Measurements from ENCODE around the gene MIA.
A peak's percentile ranks its signal among the peaks of the same experiment; 100 is the strongest.
"Not testable (repeated sequence)": the region's sequence is repeated elsewhere in the genome, so short reads cannot be mapped to it uniquely, and the experiment has no call there.

The MIA gene

GRCh38 chr19:40803857-40804782 lies 28.8 kb downstream of the MIA start:
- peak; percentile 71 for DNase-seq (ENCODE audit: low spot score)

DNA sequence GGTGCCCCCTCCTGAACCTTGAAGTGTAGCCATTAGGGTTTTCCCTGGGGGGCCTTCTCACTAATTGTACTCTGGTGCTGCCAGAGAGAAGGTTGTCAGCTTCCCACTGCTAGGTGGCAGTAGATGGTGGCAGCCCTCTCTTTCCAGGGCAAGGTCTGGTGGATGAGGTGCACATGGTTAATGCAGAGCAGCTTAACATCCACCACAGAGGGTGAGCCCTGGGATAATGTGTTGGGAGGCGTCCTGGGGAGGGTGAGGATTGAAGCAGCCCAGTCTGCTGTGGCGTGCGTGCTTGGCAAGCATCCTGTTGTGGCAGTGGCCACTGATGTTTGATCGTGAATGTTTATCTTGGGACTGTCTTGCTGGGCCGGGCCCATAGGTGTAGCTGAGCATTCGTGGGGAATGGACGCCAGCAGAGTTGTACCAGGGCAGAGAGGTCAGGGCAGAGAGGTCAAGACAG lies 29.5 kb downstream of the MIA start:
- DNase-seq (ENCODE audit: low spot score), result no peak

DNA sequence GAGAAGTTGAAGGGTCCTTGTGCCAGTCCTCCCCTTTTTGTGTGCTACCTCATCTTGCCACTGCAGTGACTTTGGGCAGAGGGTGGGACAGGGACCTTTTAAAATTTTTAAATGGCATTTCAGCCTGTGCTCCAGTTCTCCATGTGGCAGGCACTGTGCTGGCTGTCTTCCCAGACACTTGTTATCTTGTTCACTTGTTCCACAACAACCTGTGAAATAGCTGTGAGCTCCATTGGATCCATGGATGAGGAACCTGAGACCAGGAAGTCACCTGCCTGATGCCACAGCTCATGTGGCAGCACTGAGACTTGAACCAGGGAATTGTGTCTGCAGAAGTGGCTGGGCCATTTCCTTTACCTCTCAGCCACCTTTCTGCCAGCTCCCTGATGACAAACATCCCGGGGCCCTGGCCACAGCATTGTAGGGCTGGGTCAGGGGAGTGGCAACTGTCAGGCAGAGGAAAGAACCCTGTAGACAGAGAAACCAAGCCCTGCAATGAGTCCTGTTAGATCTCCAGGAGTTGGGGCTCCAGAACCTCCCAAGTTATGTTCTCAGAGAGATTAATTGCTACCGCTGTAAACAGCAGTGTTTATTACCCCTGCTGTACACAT lies 30.0 kb downstream of the MIA start:
- DNase-seq (ENCODE audit: low spot score), result no peak

DNA sequence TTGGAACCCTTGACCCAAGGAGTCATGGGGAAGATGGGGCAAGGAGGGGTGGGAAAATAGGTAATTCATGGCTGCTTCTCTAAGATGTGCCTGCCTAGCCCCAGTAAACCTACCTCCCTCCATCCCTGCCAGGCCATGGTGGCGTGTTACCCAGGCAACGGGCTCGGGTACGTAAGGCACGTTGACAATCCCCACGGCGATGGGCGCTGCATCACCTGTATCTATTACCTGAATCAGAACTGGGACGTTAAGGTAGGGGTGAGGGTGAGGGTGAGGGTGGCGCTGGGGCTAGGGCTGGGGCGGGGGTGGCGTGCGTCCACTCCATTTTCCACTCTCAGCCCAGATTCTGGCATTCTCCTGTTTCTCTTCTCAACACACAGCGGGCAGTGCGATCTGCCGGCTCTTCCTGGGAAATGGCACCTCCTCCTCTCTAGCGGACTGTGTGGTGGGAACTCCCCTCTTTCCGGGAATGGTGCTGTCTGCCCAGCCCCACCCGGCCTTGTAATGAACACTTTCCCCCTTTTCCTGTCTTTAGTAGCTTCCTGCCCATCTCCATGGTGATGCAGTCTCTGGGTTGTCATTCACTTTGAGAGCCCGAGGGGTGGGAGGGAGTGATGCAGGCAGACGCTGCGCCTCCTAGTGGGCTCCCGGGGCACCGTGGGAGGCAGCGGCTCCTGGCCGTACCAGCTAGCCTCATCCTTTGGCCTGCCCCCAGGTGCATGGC lies 31.3 kb downstream of the MIA start:
- DNase-seq (ENCODE audit: low spot score), result peak; percentile 87

- DNase-seq (ENCODE audit: low spot score), result no peak
Measured at GRCh38 chr19:40807147-40808020, 32.1 kb downstream of the MIA start.

DNA sequence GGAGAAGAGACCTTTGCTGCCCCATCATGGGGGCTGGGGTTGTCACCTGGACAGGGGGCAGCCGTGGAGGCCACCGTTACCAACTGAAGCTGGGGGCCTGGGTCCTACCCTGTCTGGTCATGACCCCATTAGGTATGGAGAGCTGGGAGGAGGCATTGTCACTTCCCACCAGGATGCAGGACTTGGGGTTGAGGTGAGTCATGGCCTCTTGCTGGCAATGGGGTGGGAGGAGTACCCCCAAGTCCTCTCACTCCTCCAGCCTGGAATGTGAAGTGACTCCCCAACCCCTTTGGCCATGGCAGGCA lies 32.7 kb downstream of the MIA start:
- DNase-seq (ENCODE audit: low spot score), result no peak

DNA sequence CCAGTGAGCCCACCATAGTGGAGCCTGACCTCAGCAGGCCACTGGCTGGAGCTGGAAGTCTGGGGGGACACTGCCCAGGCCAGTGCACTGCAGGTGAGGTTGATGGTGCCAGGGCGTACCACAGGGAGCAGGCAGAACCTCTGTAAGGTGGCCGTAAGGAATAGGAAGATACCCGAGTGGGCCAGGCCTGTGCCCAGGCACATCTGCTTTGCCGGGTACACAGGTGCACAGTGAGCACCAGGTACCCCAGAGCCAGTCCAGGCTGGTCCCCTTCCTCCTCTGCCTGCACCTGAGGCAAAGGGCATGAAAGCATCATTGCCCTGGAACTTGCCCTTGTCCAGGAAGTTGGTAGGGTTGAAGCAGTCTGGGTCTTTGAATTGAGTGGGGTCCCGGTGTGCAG lies 33.2 kb downstream of the MIA start:
- no peak for DNase-seq (ENCODE audit: low spot score)

DNA sequence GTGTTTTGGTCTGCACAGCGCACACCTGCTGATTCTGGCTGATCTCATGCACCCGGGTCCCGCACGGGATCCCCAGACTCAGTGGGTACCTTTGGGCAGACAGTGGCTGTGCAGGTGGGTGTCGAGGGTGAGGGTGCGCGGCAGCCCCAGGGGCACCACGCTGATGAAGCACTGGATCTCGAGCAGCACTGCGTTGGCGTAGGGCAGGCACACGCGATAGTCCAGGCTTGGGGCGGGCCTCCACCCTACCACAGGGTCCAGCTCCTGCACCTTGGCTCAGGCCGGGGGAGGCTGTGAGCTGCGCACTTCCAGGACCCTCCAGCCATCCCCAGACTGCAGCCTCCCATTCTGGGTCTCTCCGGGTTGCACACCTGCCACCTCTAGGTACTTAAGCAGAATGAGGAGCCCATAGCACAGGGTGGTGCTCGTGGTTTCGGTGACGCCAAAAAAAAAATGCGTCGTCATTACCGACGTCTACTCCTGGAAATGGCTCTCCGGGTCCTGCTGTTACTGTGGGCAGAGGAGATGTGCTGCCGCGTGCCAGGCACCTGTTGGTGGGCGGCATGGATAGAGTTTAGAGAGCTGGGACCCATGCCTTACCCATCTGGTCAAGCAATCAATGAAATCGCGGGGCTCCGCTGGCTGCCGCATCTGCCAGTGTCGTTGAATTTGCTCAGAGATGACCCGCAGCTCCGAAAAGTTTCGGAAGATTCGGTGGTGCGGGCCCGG lies 34.2 kb downstream of the MIA start:
- DNase-seq (ENCODE audit: low spot score), result no peak

DNA sequence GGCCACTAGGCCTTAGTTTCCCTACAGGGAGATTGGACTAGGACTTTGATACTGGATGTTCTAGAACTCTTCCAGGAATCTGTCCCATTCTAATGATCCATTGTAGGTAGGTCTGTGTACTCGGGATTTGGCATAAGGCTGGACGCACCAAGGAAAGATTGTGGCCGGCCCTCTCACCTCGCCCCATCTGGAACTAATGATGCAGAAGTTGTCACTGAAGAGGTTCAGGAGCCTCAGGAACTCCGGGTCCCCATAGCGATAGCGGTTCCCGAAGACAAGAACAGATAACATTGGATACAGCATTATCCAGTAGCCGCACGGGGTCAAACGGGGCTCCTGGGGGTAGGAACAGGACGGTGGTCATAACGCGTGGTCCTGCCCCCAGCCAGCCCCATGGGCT lies 34.8 kb downstream of the MIA start:
- DNase-seq (ENCODE audit: low spot score), result no peak

DNA sequence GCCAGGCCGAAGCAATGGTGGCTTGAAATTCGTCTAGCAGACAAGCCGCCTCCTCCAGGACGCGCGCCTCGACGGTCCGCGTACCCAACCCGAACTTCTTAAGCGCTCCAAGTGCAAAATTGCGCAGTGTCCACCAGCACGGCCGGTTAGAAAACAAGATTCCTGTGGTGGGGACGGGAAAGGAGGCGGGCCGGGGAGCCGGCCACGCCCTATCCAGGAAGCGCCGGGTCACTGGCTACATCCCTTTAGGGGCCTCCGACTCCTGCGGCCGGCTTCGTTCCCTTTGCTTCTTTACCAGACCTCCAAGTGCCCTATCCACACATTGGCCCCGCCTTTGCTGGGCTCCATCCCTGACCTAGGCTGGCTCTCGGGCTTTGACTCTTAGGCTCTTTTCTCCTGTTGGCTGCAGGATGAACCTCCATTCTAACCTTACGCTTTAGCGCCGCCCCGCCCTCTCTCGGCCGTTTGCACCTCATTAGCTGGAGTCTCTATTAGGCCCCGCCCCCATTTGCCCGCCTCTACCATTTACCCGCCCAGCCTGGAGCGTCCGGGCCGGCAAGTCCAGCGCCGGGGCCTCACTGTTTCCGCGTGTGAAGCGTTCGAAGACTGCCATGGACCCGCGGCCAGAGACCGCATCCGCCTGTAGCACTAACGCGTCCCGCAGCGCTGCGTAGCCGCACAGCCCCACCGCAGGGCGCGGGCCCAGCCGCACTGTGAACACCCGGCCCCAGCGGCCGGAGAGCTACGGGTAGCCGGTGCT lies 35.5 kb downstream of the MIA start:
- DNase-seq (ENCODE audit: low spot score), result not testable (repeated sequence)

- DNase-seq (ENCODE audit: low spot score), result no peak
Measured at GRCh38 chr19:40811478-40812341, 36.4 kb downstream of the MIA start.

GRCh38 chr19:40812571-40812970 lies 37.2 kb downstream of the MIA start:
- not testable (repeated sequence) for DNase-seq (ENCODE audit: low spot score)

GRCh38 chr19:40813182-40813581 lies 37.9 kb downstream of the MIA start:
- no peak for DNase-seq (ENCODE audit: low spot score)

DNA sequence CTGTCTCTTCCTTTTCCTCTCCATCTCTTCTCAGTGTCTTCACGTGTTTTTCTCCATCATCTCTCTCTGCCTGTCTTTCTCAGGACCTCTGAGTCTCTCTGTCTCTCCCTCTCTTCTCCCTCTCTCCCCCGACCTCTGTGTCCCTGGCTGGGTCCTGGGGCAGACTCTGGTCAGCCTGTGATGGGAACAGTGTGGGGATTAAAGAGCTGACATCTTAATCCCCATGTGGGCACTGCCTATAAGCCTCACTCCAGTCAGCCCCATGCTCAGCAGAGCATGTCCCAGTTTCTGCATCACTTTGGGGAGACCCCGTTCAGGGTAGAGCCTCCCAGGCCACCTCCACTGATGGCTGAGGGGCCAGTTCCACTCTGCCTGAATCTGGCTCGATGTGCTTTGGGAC lies 39.9 kb downstream of the MIA start:
- no peak for DNase-seq (ENCODE audit: low spot score)

DNA sequence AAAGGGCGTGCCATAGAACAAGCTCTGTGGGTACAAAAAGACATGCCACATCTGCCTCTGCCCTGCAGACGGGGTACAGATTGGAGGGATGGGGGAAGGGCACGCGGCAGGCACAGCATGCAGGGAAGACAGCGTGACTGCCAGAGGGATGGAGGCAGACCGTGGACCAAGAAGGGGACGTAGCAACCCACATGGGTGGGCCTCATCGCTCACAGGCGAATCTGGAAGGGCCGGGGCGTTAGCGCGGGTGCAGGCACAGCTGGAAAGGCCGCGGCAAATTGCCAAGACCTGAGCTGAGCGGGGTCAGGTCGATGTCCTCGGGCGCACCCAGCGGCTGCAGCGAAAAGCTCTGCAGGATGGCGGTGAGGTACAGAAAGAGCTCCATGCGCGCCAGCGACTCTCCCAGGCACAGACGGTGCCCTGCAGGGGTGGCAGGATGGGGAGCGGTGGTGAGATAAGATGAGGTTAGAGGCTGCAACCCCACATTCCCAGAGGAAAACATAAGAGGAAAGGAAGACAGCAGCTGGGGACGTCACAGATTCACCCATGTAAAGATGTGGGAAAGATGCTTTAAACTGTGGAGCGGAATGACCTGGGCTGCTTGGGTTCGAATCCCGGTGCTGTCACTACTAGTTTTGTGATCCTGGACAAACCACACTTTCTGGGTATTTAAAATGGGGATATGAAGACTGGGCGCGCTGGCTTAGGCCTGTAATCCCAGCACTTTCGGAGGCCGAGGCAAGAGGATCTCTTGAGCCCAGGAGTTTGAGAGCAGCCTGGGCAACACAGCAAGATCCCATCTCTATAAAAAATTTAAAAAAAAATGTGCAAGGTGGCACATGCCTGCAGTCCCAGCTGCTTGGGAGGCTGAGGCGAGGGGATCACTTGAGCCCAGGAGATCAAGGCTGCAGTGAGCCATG lies 43.4 kb downstream of the MIA start:
- not testable (repeated sequence) for DNase-seq (ENCODE audit: low spot score)

GRCh38 chr19:40819479-40820234 lies 44.3 kb downstream of the MIA start:
- not testable (repeated sequence) for DNase-seq (ENCODE audit: low spot score)

- DNase-seq (ENCODE audit: low spot score), result no peak
Measured at GRCh38 chr19:40822161-40822560, 46.8 kb downstream of the MIA start.

Data from germinal center (tissue), 1 donor.